Measurements from ENCODE around the gene DFFA.
"Not testable (repeated sequence)": the region's sequence is repeated elsewhere in the genome, so short reads cannot be mapped to it uniquely, and the experiment has no call there.

The DFFA gene

GRCh38 chr1:10504249-10504648 is 31.9 kb upstream of the DFFA start:
- no peak for DNase-seq (ENCODE audit: low read depth)

GRCh38 chr1:10502206-10502605 is 29.9 kb upstream of the DFFA start:
- no peak for DNase-seq (ENCODE audit: low read depth)

- DNase-seq (ENCODE audit: low read depth), result no peak
These were observed 25.9 kb upstream of the DFFA start for GRCh38 chr1:10498231-10498630.

- DNase-seq (ENCODE audit: low read depth), result no peak
These were observed 24.8 kb upstream of the DFFA start for GRCh38 chr1:10497109-10497508.

GRCh38 chr1:10495952-10496351 is 23.6 kb upstream of the DFFA start:
- DNase-seq (ENCODE audit: low read depth), result no peak

DNA sequence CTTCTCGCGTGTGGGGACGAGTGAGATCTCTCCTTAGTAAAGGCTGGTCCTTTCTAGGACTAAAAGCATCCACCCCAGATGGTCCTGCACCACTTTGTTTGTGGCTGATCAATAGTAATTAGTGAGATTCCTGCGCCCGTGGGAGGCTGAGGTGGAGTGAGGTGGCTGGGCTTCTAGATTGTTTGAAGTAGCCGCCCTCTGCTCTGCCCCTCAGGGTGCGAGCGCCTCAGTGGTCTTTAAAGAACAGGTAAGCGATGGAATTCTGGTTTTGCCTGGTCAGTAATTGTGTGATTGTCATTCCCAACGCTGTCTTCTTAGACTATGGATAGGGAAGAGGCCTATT is 23.1 kb upstream of the DFFA start:
- DNase-seq (ENCODE audit: low read depth), result no peak

GRCh38 chr1:10494754-10495474 is 22.6 kb upstream of the DFFA start:
- DNase-seq (ENCODE audit: low read depth), result peak; percentile 70

GRCh38 chr1:10494418-10494753 is 22.1 kb upstream of the DFFA start:
- DNase-seq (ENCODE audit: low read depth), result no peak

GRCh38 chr1:10490286-10490970 is 18.1 kb upstream of the DFFA start:
- no peak for DNase-seq (ENCODE audit: low read depth)

DNA sequence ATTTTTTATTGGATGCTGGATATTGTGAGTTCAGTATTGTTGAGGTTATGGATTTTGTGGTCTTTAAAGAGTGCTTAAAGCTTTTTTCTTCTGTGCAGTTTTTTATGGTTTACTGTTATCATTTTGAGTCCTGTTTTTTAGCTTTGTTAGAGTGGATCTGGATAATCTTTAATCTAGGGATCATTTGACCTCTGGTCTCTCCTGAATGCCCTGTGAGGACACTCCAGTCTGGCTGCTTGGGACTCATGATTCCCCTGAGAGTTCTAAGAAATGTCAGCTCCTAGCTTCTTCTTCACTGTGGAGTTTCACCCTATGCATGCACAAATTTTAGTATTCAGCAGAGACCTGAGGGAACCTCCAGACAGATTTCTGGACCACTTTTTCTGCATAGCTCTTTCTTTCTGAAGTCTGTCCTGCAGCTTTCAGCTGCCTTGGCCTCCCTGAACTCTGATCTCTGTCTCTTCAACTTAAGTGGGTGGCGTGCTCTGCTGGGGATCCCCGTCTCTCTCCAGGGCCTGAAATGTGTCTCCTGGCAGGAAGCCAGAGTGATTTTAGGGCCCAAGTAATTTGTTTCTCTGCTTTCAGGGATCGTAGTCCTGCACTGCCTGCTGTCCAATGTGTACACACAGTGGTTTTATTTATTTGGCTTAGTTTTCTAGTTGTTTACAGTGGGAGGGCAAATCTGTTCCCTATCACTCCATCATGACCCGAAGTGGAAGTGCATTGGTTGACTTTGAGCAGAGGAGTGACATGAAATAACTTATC is 17.1 kb upstream of the DFFA start:
- no peak for DNase-seq (ENCODE audit: low read depth)

DNA sequence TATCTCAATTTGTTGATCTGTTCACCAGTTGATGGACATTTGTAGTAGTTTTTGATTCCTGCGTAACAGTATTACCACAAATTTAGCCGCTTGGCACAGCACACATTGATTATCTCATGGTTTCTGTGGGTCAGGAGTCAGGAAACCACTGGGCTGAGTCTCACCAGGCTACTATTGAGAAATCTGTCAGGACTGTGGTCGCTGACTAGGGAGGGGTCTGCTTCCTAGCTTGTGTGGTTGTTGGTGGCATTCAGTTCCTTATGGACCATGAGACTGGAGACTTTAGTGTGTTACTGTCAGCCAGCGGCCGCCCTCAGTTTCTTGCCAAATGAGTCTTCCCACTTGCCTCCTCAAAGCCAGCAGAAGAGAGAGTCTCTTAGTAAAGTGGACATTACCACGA is 12.2 kb upstream of the DFFA start:
- no peak for DNase-seq (ENCODE audit: low read depth)

- no peak for DNase-seq (ENCODE audit: low read depth)
These were observed 8.3 kb upstream of the DFFA start for GRCh38 chr1:10480614-10481013.

- no peak for DNase-seq (ENCODE audit: low read depth)
These were observed 7.0 kb upstream of the DFFA start for GRCh38 chr1:10479296-10479695.

- DNase-seq (ENCODE audit: low read depth), result no peak
These were observed 3.2 kb upstream of the DFFA start for GRCh38 chr1:10475510-10475909.

DNA sequence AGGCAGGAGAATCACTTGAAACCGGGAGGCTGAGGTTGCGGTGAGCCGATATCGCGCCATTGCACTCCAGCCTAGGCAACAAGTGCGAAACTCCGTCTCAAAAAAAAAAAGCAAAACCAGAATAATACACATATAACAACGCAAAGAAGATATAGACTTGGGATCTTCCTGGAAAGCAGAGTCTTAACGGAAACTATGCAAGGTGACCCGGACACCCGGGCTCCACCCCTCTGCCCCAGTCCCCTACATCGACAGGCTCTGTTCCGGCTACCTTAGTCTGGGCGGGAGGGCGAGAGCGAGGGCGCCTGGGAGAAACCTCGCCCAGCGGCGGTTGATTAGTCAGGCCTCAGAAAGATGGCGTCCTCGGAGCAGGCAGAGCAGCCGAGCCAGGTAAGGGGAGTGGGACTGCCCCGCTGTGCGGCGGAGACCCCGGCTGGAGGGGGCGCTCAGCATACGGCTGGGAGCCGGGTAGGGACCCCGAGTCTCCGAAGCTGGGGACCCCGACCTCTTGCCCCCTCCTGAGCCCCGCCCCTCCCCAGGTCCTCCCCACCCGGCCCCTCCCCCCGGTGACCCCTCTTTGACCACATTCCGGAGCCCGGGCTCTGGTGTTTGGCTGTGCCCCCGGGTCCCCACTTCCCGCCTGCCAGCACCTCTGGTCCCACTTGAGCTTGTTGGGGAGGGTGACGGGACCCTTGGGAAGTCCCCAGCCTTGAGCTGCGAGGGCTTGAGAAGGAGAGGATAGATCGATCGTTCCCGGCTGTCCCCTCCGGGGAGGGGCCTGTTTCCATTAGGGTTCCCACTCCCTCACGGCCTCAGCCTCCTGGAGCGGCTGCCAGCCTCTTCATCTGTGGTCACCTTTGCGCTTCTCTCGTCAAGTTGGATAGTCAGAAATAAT is 2.5 kb upstream of the DFFA start, which contains the start of gene PEX14:
Gene PEX14 (plus strand): TSS at position 338 of the 895 bp plus-strand sequence. CDS start 17 bp downstream, at position 355.
- DNase-seq (ENCODE audit: low read depth), result peak; percentile 90

GRCh38 chr1:10474309-10474612 is 1.9 kb upstream of the DFFA start:
- not testable (repeated sequence) for DNase-seq (ENCODE audit: low read depth)

DNA sequence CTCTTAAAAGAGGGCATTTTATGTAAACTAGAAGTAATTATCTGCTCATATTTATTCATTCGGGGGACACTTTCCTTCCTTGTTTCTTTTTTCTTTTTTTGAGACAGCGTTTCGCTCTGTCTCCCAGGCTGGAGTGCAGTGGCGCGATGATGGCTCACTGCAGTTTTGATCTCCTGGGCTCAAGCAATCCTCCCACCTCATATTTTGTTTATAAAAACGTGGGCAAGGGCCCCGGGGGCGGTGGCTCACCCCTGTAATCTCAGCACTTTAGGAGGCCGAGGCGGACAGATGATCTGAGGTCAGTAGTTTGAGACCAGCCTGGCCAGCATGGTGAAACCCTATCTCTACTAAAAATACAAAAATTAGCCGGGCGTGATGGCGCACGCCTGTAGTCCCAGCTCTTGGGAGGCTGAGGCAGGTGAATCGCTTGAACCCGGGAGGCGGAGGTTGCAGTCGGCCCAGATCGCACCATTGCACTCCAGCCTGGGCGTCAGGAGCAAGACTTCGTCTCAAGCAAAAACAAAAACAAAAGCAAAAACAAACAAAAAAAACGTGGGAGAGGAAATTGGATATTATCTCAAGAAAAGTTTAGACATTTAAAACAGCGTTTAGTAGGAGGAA is 926 bp upstream of the DFFA start:
- no peak for DNase-seq (ENCODE audit: low read depth)

- DNase-seq (ENCODE audit: low read depth), result peak; percentile 53
These were observed 714 bp downstream of the DFFA start for GRCh38 chr1:10471411-10472219.

- DNase-seq (ENCODE audit: low read depth), result no peak
These were observed 2.3 kb downstream of the DFFA start for GRCh38 chr1:10470043-10470442.

GRCh38 chr1:10467078-10467477 is 5.3 kb downstream of the DFFA start:
- no peak for DNase-seq (ENCODE audit: low read depth)

DNA sequence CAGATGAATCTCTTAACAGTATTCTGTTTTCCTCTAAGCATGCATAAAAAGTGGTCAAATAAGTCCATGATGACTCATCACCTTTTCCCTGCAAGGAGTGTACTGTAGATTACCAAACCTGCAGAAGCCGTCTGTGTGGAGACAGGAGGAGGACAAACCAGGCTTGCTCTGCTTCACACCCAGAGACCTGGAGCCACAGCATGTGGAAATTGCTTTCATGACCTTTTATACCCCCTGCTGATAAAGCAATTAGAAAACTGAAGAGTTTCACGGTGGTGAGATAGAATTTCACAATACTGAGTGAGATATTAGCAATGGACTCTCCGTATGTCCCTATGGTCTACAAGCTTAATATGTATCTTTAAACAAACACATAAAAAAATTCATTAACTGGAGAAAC is 13.1 kb downstream of the DFFA start:
- peak; percentile 86 for DNase-seq (ENCODE audit: low read depth)
